Esophagus muscularis mucosa (tissue), 4 donors: ENCODE data around the gene PAX1.

Source experiments
- CTCF ChIP-seq, 3 experiments: fragments of 200-600 bp in 2 of 3; fragments of 450-650 bp in 1 of 3; sonication (generic) in 2 of 3; IDR thresholded peaks; one replicate each; pipeline ENCODE4 v1.5.1; 2017 to 2019; ENCODE audit warnings: antibody characterized with exemption in 3 of 3, mild to moderate bottlenecking in 2 of 3, moderate library complexity in 1 of 3
- EP300 ChIP-seq: sonication (generic); formaldehyde crosslinking; IDR thresholded peaks from one replicate; pipeline ENCODE4 v1.6.1; 2017; ENCODE audit warnings: antibody characterized with exemption
- POLR2A ChIP-seq: fragments of 450-650 bp; IDR thresholded peaks from one replicate; pipeline ENCODE4 v1.6.1; 2017; ENCODE audit warnings: antibody characterized with exemption, moderate library complexity, mild to moderate bottlenecking, low read depth
- POLR2AphosphoS5 ChIP-seq, 2 donors: sonication (generic); formaldehyde crosslinking; IDR thresholded peaks; one replicate each; pipeline ENCODE4 v1.6.1; 2017; ENCODE audit warnings: antibody characterized with exemption in 2 of 2

GRCh38 chr20:21663465-21663864 lies 42.0 kb upstream of the PAX1 start:
- TF ChIP-seq CTCF (IDR thresholded peaks at IDR 0.05) (no peak), EP300 (no peak), POLR2A (no peak), POLR2AphosphoS5 (IDR thresholded peaks at IDR 0.05) (no peak)
